T-cell (primary cell): ENCODE results near the gene PDZRN3. TPM values are rescaled to one million over a fixed set of nuclear protein-coding genes. Genes with fewer than 3 reads are reported as not detected.

ENCODE experiments used
- ATAC-seq, 4 experiments: fragments of 200-7000 bp in 3 of 4; fragments of 150-1000 bp in 1 of 4; cut with Tn5 transposase; replicated peaks in 1 of 4; 1 replicate in 3 of 4; 2 replicates in 1 of 4; pipeline ENCODE4 v1.10.0; 2021; ENCODE audit warnings: moderate library complexity in 3 of 4, mild to moderate bottlenecking in 2 of 4, moderate number of reproducible peaks in 1 of 4
- CTCF ChIA-PET, 2 donors: fragments of 300-600 bp; sonication (Branson Sonifier 250); formaldehyde crosslinking; loops; one replicate each; lab custom pipeline; 2022; ENCODE audit warnings: antibody characterized with exemption in 2 of 2; lab: Charles Lee
- POLR2A ChIA-PET, 2 donors: fragments of 300-600 bp; sonication (Branson Sonifier 250); formaldehyde crosslinking; loops; one replicate each; lab custom pipeline; 2022; ENCODE audit warnings: antibody characterized with exemption in 2 of 2; lab: Charles Lee
- DNase-seq, 35 experiments: peaks; one replicate each; pipeline versions ENCODE4 v3.0.0 to v3.0.0-alpha.2; 2013 to 2023
- H3K27ac ChIP-seq: one replicate; pipeline ENCODE4 v1.5.1; 2013; ENCODE audit warnings: low read length
- H3K27me3 ChIP-seq, 2 experiments: replicated peaks in 1 of 2; 1 replicate in 1 of 2; 2 replicates in 1 of 2; pipeline versions ENCODE4 v1.6.1 to v1.7.0; 2013; ENCODE audit warnings: low read length in 1 of 2, mixed read lengths in 1 of 2; ENCODE audit not compliant: control insufficient read depth in 2 of 2, insufficient read depth in 2 of 2; ENCODE audit errors: extremely low read depth in 1 of 2
- H3K36me3 ChIP-seq, 2 donors: 1 replicate in 1 of 2; 2 replicates in 1 of 2; pipeline versions ENCODE4 v1.6.1 to v1.7.0; 2013; ENCODE audit warnings: low read length in 1 of 2; ENCODE audit not compliant: control insufficient read depth in 2 of 2, insufficient read depth in 1 of 2; ENCODE audit errors: extremely low read depth in 1 of 2
- H3K4me1 ChIP-seq, 2 experiments: 1 replicate in 1 of 2; 2 replicates in 1 of 2; pipeline versions ENCODE4 v1.6.1 to v1.7.0; 2013; ENCODE audit warnings: low read length in 2 of 2, mixed read lengths in 1 of 2; ENCODE audit not compliant: insufficient read depth in 2 of 2, control insufficient read depth in 1 of 2; ENCODE audit errors: extremely low read depth in 1 of 2
- H3K4me3 ChIP-seq, 2 donors: 1 replicate in 1 of 2; 2 replicates in 1 of 2; pipeline versions ENCODE4 v1.5.1 to v1.7.0; 2013; ENCODE audit warnings: mild to moderate bottlenecking in 2 of 2, low read length in 1 of 2, moderate library complexity in 1 of 2; ENCODE audit not compliant: control insufficient read depth in 1 of 2; ENCODE audit errors: extremely low read depth in 1 of 2
- H3K9me3 ChIP-seq: 2 replicates; pipeline ENCODE4 v1.7.0; 2013
- H3K27ac Mint-ChIP-seq, 2 donors: one replicate each; pipeline ENCODE4 v1.8.0; 2020 to 2021; ENCODE audit warnings: mild to moderate bottlenecking in 2 of 2, mixed read lengths in 2 of 2
- H3K27me3 Mint-ChIP-seq, 2 donors: one replicate each; pipeline ENCODE4 v1.8.0; 2021 to 2022; ENCODE audit warnings: mixed read lengths in 2 of 2
- H3K36me3 Mint-ChIP-seq: one replicate; pipeline ENCODE4 v1.8.0; 2021; ENCODE audit warnings: mixed read lengths
- H3K4me1 Mint-ChIP-seq, 3 donors: one replicate each; pipeline ENCODE4 v1.8.0; 2020 to 2022; ENCODE audit warnings: mixed read lengths in 3 of 3, mild to moderate bottlenecking in 1 of 3
- H3K4me3 Mint-ChIP-seq, 3 donors: one replicate each; pipeline ENCODE4 v1.8.0; 2020 to 2022; ENCODE audit warnings: mild to moderate bottlenecking in 3 of 3, mixed read lengths in 3 of 3, moderate library complexity in 3 of 3
- H3K9me3 Mint-ChIP-seq, 3 donors: one replicate each; pipeline ENCODE4 v1.8.0; 2020 to 2022; ENCODE audit warnings: mixed read lengths in 3 of 3
- WGBS: methylation state at CpG from one replicate; pipeline ENCODE4 v1.1.5; 2013; ENCODE audit warnings: missing lambda C conversion rate; ENCODE audit not compliant: insufficient coverage; 5-methylcytosine and 5-hydroxymethylcytosine counted together
- total RNA-seq, 35 experiments: library from RNA in 6 of 35; stranded (reverse) in 6 of 35; fragments of 120-200 nt in 1 of 35; gene quantifications; one replicate each; pipeline versions ENCODE4 v1.2.1 to v1.2.4 and lab custom pipeline; 2013 to 2026

The PDZRN3 gene
- total RNA-seq, 5 donors from 2014 or later (not counting 1 experiment from before 2014, with no cell fraction given): 0.16 to 0.73 (median 0.18) TPM; not detected in 2

GRCh38 chr3:73520931-73521461 lies 103.7 kb downstream of the PDZRN3 start:
- ATAC-seq (no peak), DNase-seq (no peak)
- 82% methylated on average over 12 of the region's 13 CpGs for WGBS
- no peaks in the 10 kb centered on the region for H3K36me3 Mint-ChIP-seq
- no peak overlapping the region for H3K4me3 ChIP-seq
- peaks cover 0 to 3% of the 10 kb centered on the region in 2 experiments for H3K27me3 ChIP-seq
- no peak overlapping the region for H3K4me3 Mint-ChIP-seq
- ChIA-PET CTCF (no interaction called here), POLR2A (no interaction called here)
- H3K27me3 Mint-ChIP-seq: peaks cover 0 to 4% of the 10 kb centered on the region in 2 donors
- H3K36me3 ChIP-seq: no peaks in the 10 kb centered on the region
- H3K4me1 Mint-ChIP-seq: no peaks in the 10 kb centered on the region
- H3K27ac ChIP-seq: no peak overlapping the region
- no peaks in the 10 kb centered on the region for H3K9me3 ChIP-seq
- no peak overlapping the region for H3K27ac Mint-ChIP-seq
- no peaks in the 10 kb centered on the region for H3K9me3 Mint-ChIP-seq
- H3K4me1 ChIP-seq: no peaks in the 10 kb centered on the region

GRCh38 chr3:73516631-73517030 lies 108.1 kb downstream of the PDZRN3 start:
- H3K4me3 Mint-ChIP-seq: no peak overlapping the region
- ChIA-PET POLR2A (no interaction called here), CTCF (interaction anchor here in 1 of 2 donors (1.0 kb wide), 1 partner anchor 9 kb away, joined by 5 read pairs; no protein-coding TSS in a partner anchor)
- H3K27ac ChIP-seq: no peak overlapping the region
- H3K36me3 ChIP-seq: no peaks in the 10 kb centered on the region
- no peaks in the 10 kb centered on the region for H3K36me3 Mint-ChIP-seq
- H3K9me3 ChIP-seq: no peaks in the 10 kb centered on the region
- H3K4me1 ChIP-seq: no peaks in the 10 kb centered on the region
- no peak overlapping the region for H3K4me3 ChIP-seq
- no peak overlapping the region for H3K27ac Mint-ChIP-seq
- peaks cover 0 to 3% of the 10 kb centered on the region in 2 experiments for H3K27me3 ChIP-seq
- WGBS: no CpG with 5 or more reads among the region's 5 CpGs
- no peaks in the 10 kb centered on the region for H3K4me1 Mint-ChIP-seq
- DNase-seq: no peak
- ATAC-seq: no peak
- H3K27me3 Mint-ChIP-seq: no peaks in the 10 kb centered on the region
- no peaks in the 10 kb centered on the region for H3K9me3 Mint-ChIP-seq

GRCh38 chr3:73513260-73513659 lies 111.5 kb downstream of the PDZRN3 start:
- Histone ChIP-seq H3K4me1 (no peaks in the 10 kb centered on the region), H3K9me3 (no peaks in the 10 kb centered on the region), H3K27ac (no peak overlapping the region), H3K4me3 (no peak overlapping the region), H3K27me3 (no peaks in the 10 kb centered on the region), H3K36me3 (no peaks in the 10 kb centered on the region)
- H3K27ac Mint-ChIP-seq: no peak overlapping the region
- H3K27me3 Mint-ChIP-seq: peaks cover under 1 to 1% of the 10 kb centered on the region in 2 donors
- WGBS: 50% methylated on average over 1 of the region's 5 CpGs
- DNase-seq (no peak), ATAC-seq (no peak)
- ChIA-PET CTCF (no interaction called here), POLR2A (no interaction called here)
- no peaks in the 10 kb centered on the region for H3K9me3 Mint-ChIP-seq
- no peaks in the 10 kb centered on the region for H3K36me3 Mint-ChIP-seq
- H3K4me1 Mint-ChIP-seq: no peaks in the 10 kb centered on the region
- H3K4me3 Mint-ChIP-seq: no peak overlapping the region

- Histone ChIP-seq H3K4me1 (no peaks in the 10 kb centered on the region), H3K27ac (no peak overlapping the region), H3K9me3 (no peaks in the 10 kb centered on the region), H3K36me3 (no peaks in the 10 kb centered on the region), H3K4me3 (no peak overlapping the region), H3K27me3 (no peaks in the 10 kb centered on the region)
- ATAC-seq (no peak), DNase-seq (no peak)
- peaks cover 3 to 4% of the 10 kb centered on the region in 2 donors for H3K27me3 Mint-ChIP-seq
- 100% methylated on average over 4 of the region's 21 CpGs for WGBS
- no peak overlapping the region for H3K4me3 Mint-ChIP-seq
- H3K27ac Mint-ChIP-seq: no peak overlapping the region
- H3K36me3 Mint-ChIP-seq: no peaks in the 10 kb centered on the region
- H3K9me3 Mint-ChIP-seq: no peaks in the 10 kb centered on the region
- POLR2A ChIA-PET: no interaction called here
- CTCF ChIA-PET: no interaction called here
- no peaks in the 10 kb centered on the region for H3K4me1 Mint-ChIP-seq
These were observed 112.9 kb downstream of the PDZRN3 start for GRCh38 chr3:73511571-73512525.

GRCh38 chr3:73510784-73511183 lies 114.0 kb downstream of the PDZRN3 start:
- Histone ChIP-seq H3K36me3 (no peaks in the 10 kb centered on the region), H3K4me3 (no peak overlapping the region), H3K27ac (no peak overlapping the region), H3K9me3 (no peaks in the 10 kb centered on the region), H3K4me1 (no peaks in the 10 kb centered on the region), H3K27me3 (no peaks in the 10 kb centered on the region)
- ATAC-seq (no peak), DNase-seq (no peak)
- Mint-ChIP-seq H3K27ac (no peak overlapping the region), H3K4me1 (no peaks in the 10 kb centered on the region), H3K9me3 (no peaks in the 10 kb centered on the region), H3K27me3 (peaks cover 6 to 7% of the 10 kb centered on the region in 2 donors), H3K4me3 (no peak overlapping the region), H3K36me3 (no peaks in the 10 kb centered on the region)
- POLR2A ChIA-PET: no interaction called here
- CTCF ChIA-PET: no interaction called here
- WGBS: no CpG with 5 or more reads among the region's 3 CpGs

- H3K27ac Mint-ChIP-seq: no peak overlapping the region
These were observed 114.4 kb downstream of the PDZRN3 start for GRCh38 chr3:73510334-73510733.

More at GRCh38 chr3:73510334-73510733, 114.4 kb downstream of the PDZRN3 start:
- H3K27ac ChIP-seq: no peak overlapping the region
- Mint-ChIP-seq H3K9me3 (no peaks in the 10 kb centered on the region), H3K27me3 (peaks cover 6 to 8% of the 10 kb centered on the region in 2 donors), H3K4me1 (no peaks in the 10 kb centered on the region), H3K36me3 (no peaks in the 10 kb centered on the region), H3K4me3 (no peak overlapping the region)
- ATAC-seq (no peak), DNase-seq (no peak)
- no peaks in the 10 kb centered on the region for H3K4me1 ChIP-seq
- H3K4me3 ChIP-seq: no peak overlapping the region
- POLR2A ChIA-PET: interaction anchor here in 1 of 2 donors (0.6 kb wide), 1 partner anchor 46 kb away, joined by 3 read pairs; no protein-coding TSS in a partner anchor
- 100% methylated on average over 1 of the region's 4 CpGs for WGBS
- H3K36me3 ChIP-seq: no peaks in the 10 kb centered on the region
- no peaks in the 10 kb centered on the region for H3K27me3 ChIP-seq
- CTCF ChIA-PET: no interaction called here
- no peaks in the 10 kb centered on the region for H3K9me3 ChIP-seq
